HepG2 (cell line): ENCODE data around the gene CNOT1. TPM values are rescaled to one million over a fixed set of nuclear protein-coding genes. Genes with fewer than 3 reads are reported as not detected.

ENCODE experiments used
- FOXP1 ChIP-seq, 2 experiments: fragments of 450-650 bp in 1 of 2; IDR thresholded peaks; 2 replicates each; pipeline ENCODE4 v1.6.1; 2017 to 2018; ENCODE audit warnings: antibody characterized with exemption in 1 of 2
- HHEX ChIP-seq: IDR thresholded peaks from 2 replicates; pipeline ENCODE4 v1.6.1; 2016; ENCODE audit warnings: control low read depth
- KDM1A ChIP-seq: IDR thresholded peaks from 2 replicates; pipeline ENCODE4 v1.6.1; 2016; ENCODE audit warnings: missing compliant biosample characterization
- KLF15 ChIP-seq: sonication (generic); formaldehyde crosslinking; IDR thresholded peaks from 2 replicates; pipeline ENCODE4 v1.8.1; 2023; ENCODE audit warnings: borderline replicate concordance, mild to moderate bottlenecking, inconsistent platforms, missing genetic modification reagents, mixed read lengths
- KLF9 ChIP-seq: IDR thresholded peaks from 2 replicates; pipeline ENCODE4 v1.6.1; 2016; ENCODE audit warnings: low read depth
- KMT2B ChIP-seq: IDR thresholded peaks from 2 replicates; pipeline ENCODE4 v1.6.1; 2016; ENCODE audit warnings: missing genetic modification reagents, missing compliant biosample characterization
- MIXL1 ChIP-seq: IDR thresholded peaks from 2 replicates; pipeline ENCODE4 v1.6.1; 2016
- MNT ChIP-seq: fragments of 450-650 bp; IDR thresholded peaks from 2 replicates; pipeline ENCODE4 v1.6.1; 2016
- PRPF4 ChIP-seq: fragments of 200-400 bp; formaldehyde crosslinking; IDR thresholded peaks from 2 replicates; pipeline ENCODE4 v1.6.1; 2016; ENCODE audit warnings: low read length, low read depth; ENCODE audit not compliant: poor library complexity, severe bottlenecking
- ZBTB44 ChIP-seq: sonication (generic); formaldehyde crosslinking; IDR thresholded peaks from 2 replicates; pipeline ENCODE4 v1.4.0; 2020; ENCODE audit warnings: missing genetic modification reagents
- ZNF232 ChIP-seq: sonication (generic); formaldehyde crosslinking; IDR thresholded peaks from 2 replicates; pipeline ENCODE4 v1.4.0; 2020; ENCODE audit warnings: missing genetic modification reagents, borderline replicate concordance
- ZNF251 ChIP-seq: sonication (generic); formaldehyde crosslinking; IDR thresholded peaks from 2 replicates; pipeline ENCODE4 v1.9.0; 2021; ENCODE audit warnings: mild to moderate bottlenecking, missing genetic modification reagents
- ZNF564 ChIP-seq: sonication (generic); formaldehyde crosslinking; IDR thresholded peaks from 2 replicates; pipeline ENCODE4 v1.8.1; 2023; ENCODE audit warnings: mild to moderate bottlenecking, missing genetic modification reagents
- polyA plus RNA-seq, 8 experiments: library from polyadenylated mRNA; depleted of rRNA in 3 of 8; stranded (reverse) in 7 of 8; unstranded in 1 of 8; fragments of >200 nt; fragmentation: Illumina TruSeq in 4 of 8; extraction: Trizol in 4 of 8; gene quantifications; 2 replicates each; pipeline versions ENCODE4 v1.2.1 to v1.2.3, GENCODE V29; 2011 to 2016; ENCODE audit warnings: low read depth in 4 of 8, missing spikeins in 1 of 8, mixed read lengths in 1 of 8; ENCODE audit not compliant: insufficient read depth in 1 of 8
- total RNA-seq, 5 experiments: library from RNA; depleted of rRNA; stranded (reverse); fragments of >200 nt; fragmentation: Illumina TruSeq; extraction: Trizol; gene quantifications; 2 replicates each; pipeline ENCODE4 v1.2.3, GENCODE V29; 2016; ENCODE audit warnings: low read depth in 1 of 5
- TF ChIP-seq, protein P1 (sequence below): sonication (generic); formaldehyde crosslinking; IDR thresholded peaks from 2 replicates; pipeline ENCODE4 v1.4.0; 2020; ENCODE audit warnings: missing genetic modification reagents
- TF ChIP-seq, protein P2 (sequence below): sonication (generic); formaldehyde crosslinking; IDR thresholded peaks from 2 replicates; pipeline ENCODE4 v1.4.0; 2020; ENCODE audit warnings: missing genetic modification reagents, borderline replicate concordance
- TF ChIP-seq, protein P3 (sequence below): IDR thresholded peaks from 2 replicates; pipeline ENCODE4 v1.6.1; 2016; ENCODE audit warnings: missing compliant biosample characterization, missing genetic modification reagents, borderline replicate concordance

The CNOT1 gene
- total and polyA plus RNA-seq, 2 of the 13 experiments (the other 11 are each of a cell fraction or from before 2014, with no cell fraction given): 188 to 232 TPM

- TF ChIP-seq, protein P1, sequence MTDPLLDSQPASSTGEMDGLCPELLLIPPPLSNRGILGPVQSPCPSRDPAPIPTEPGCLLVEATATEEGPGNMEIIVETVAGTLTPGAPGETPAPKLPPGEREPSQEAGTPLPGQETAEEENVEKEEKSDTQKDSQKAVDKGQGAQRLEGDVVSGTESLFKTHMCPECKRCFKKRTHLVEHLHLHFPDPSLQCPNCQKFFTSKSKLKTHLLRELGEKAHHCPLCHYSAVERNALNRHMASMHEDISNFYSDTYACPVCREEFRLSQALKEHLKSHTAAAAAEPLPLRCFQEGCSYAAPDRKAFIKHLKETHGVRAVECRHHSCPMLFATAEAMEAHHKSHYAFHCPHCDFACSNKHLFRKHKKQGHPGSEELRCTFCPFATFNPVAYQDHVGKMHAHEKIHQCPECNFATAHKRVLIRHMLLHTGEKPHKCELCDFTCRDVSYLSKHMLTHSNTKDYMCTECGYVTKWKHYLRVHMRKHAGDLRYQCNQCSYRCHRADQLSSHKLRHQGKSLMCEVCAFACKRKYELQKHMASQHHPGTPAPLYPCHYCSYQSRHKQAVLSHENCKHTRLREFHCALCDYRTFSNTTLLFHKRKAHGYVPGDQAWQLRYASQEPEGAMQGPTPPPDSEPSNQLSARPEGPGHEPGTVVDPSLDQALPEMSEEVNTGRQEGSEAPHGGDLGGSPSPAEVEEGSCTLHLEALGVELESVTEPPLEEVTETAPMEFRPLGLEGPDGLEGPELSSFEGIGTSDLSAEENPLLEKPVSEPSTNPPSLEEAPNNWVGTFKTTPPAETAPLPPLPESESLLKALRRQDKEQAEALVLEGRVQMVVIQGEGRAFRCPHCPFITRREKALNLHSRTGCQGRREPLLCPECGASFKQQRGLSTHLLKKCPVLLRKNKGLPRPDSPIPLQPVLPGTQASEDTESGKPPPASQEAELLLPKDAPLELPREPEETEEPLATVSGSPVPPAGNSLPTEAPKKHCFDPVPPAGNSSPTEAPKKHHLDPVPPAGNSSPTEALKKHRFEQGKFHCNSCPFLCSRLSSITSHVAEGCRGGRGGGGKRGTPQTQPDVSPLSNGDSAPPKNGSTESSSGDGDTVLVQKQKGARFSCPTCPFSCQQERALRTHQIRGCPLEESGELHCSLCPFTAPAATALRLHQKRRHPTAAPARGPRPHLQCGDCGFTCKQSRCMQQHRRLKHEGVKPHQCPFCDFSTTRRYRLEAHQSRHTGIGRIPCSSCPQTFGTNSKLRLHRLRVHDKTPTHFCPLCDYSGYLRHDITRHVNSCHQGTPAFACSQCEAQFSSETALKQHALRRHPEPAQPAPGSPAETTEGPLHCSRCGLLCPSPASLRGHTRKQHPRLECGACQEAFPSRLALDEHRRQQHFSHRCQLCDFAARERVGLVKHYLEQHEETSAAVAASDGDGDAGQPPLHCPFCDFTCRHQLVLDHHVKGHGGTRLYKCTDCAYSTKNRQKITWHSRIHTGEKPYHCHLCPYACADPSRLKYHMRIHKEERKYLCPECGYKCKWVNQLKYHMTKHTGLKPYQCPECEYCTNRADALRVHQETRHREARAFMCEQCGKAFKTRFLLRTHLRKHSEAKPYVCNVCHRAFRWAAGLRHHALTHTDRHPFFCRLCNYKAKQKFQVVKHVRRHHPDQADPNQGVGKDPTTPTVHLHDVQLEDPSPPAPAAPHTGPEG (CRISPR knock-in tag): no peak
- TF ChIP-seq HHEX (CRISPR knock-in tag) (peak; percentile 42; the same call in 1 of the 2 replicates), KLF9 (no peak), ZNF251 (CRISPR knock-in tag) (peak; percentile 88; the same call in 1 of the 2 replicates), ZNF232 (peak; percentile 78; the same call in 1 of the 2 replicates), KDM1A (CRISPR knock-in tag) (0 out of 2 replicates have a peak, but pooled peaks have one; percentile 40), PRPF4 (no peak), MNT (peak; percentile 25; the same call in 1 of the 2 replicates), ZNF564 (CRISPR knock-in tag) (0 out of 2 replicates have a peak, but pooled peaks have one; percentile 28), MIXL1 (CRISPR knock-in tag) (peak; percentile 86), KMT2B (CRISPR knock-in tag) (peak; percentile 86), FOXP1 (IDR thresholded peaks at IDR 0.05) (no peak), FOXP1 (CRISPR knock-in tag; IDR thresholded peaks at IDR 0.05) (no peak), KLF15 (CRISPR knock-in tag) (no peak; the same call in 1 of the 2 replicates), ZBTB44 (CRISPR knock-in tag) (no peak)
- TF ChIP-seq, protein P2, sequence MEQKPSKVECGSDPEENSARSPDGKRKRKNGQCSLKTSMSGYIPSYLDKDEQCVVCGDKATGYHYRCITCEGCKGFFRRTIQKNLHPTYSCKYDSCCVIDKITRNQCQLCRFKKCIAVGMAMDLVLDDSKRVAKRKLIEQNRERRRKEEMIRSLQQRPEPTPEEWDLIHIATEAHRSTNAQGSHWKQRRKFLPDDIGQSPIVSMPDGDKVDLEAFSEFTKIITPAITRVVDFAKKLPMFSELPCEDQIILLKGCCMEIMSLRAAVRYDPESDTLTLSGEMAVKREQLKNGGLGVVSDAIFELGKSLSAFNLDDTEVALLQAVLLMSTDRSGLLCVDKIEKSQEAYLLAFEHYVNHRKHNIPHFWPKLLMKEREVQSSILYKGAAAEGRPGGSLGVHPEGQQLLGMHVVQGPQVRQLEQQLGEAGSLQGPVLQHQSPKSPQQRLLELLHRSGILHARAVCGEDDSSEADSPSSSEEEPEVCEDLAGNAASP: 0 out of 2 replicates have a peak, but pooled peaks have one; percentile 26
- TF ChIP-seq, protein P3, sequence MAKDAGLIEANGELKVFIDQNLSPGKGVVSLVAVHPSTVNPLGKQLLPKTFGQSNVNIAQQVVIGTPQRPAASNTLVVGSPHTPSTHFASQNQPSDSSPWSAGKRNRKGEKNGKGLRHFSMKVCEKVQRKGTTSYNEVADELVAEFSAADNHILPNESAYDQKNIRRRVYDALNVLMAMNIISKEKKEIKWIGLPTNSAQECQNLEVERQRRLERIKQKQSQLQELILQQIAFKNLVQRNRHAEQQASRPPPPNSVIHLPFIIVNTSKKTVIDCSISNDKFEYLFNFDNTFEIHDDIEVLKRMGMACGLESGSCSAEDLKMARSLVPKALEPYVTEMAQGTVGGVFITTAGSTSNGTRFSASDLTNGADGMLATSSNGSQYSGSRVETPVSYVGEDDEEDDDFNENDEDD: peak; percentile 92
These were observed at the start of gene CNOT1 (continued) for GRCh38 chr16:58629733-58630640.
